ENCODE results near the gene LRP5.

DNA sequence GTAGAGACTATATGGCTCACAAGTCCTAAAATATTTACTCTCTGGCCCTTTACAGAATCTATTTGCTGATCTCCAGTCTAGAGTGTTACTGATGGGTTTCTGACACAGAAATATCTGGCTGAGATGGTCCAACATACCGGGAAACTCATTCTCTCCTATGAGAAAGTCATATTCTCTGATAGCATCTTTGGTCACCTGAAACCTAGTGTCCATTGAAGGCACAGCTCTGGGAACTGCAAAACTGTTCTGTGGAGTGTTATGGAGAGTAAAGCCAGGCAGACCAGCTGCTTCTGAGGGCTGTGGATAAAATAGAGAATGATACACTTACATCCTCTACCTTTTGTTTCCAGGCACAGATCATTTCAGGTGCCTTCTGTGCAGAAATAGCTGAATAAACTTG, 38.1 kb upstream of the LRP5 start:
- no peak for TF ChIP-seq POLR2A (IDR thresholded peaks at IDR 0.05)
- TF ChIP-seq, protein P1, sequence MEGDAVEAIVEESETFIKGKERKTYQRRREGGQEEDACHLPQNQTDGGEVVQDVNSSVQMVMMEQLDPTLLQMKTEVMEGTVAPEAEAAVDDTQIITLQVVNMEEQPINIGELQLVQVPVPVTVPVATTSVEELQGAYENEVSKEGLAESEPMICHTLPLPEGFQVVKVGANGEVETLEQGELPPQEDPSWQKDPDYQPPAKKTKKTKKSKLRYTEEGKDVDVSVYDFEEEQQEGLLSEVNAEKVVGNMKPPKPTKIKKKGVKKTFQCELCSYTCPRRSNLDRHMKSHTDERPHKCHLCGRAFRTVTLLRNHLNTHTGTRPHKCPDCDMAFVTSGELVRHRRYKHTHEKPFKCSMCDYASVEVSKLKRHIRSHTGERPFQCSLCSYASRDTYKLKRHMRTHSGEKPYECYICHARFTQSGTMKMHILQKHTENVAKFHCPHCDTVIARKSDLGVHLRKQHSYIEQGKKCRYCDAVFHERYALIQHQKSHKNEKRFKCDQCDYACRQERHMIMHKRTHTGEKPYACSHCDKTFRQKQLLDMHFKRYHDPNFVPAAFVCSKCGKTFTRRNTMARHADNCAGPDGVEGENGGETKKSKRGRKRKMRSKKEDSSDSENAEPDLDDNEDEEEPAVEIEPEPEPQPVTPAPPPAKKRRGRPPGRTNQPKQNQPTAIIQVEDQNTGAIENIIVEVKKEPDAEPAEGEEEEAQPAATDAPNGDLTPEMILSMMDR (IDR thresholded peaks at IDR 0.05) = no peak

All from adrenal gland (tissue), 5 donors.